ENCODE data around the gene COL5A3. TPM values are rescaled to one million over a fixed set of nuclear protein-coding genes. Genes with fewer than 3 reads are reported as not detected.

Gene COL5A3
- polyA plus RNA-seq, 1 donor (not counting 4 experiments of a cell fraction or from before 2014, with no cell fraction given) = 0.43 TPM

DNA sequence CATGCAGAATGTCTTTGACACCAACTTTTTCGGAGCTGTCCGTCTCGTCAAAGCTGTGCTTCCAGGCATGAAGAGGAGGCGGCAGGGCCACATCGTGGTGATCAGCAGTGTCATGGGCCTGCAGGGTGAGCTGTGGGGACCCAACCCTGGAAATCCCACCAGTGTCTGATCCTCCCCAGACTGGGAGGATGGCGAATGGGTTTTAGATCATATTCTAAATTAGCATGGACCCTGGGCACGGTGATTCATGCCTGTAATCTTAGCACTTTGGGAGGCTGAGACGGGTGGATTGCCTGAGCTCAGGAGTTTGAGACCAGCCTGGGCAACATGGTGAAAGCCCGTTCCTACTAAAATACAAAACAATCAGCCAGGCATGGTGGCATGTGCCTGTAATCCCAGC, 8.5 kb upstream of the COL5A3 start:
- no peak for DNase-seq (ENCODE audit: low read depth, low spot score)
- Histone ChIP-seq H3K9me1 (ENCODE audit: control insufficient read depth, extremely low read depth, insufficient read depth, low read length) (no peaks in the 10 kb centered on the region), H3K79me2 (ENCODE audit: control insufficient read depth, insufficient read depth, low read length) (no peaks in the 10 kb centered on the region), H3K4me1 (ENCODE audit: control insufficient read depth, extremely low read depth, insufficient read depth, low read length) (peaks cover 5% of the 10 kb centered on the region), H3K9me3 (ENCODE audit: control insufficient read depth, low read depth, low read length) (no peaks in the 10 kb centered on the region), H3K4me2 (ENCODE audit: control insufficient read depth, extremely low read depth, insufficient read depth, low read depth, low read length) (no peak overlapping the region), H3K27me3 (ENCODE audit: control insufficient read depth, extremely low read depth, insufficient read depth, low read length) (no peaks in the 10 kb centered on the region), H3K36me3 (ENCODE audit: control insufficient read depth in 2 of 2, extremely low read depth in 1 of 2, insufficient read depth in 2 of 2, low read length in 2 of 2) (no peaks in the 10 kb centered on the region), H4K20me1 (ENCODE audit: control insufficient read depth, extremely low read depth, insufficient read depth, low read length) (no peaks in the 10 kb centered on the region), H3K4me3 (ENCODE audit: control insufficient read depth in 2 of 3, extremely low read depth in 1 of 3, insufficient read depth in 2 of 3, low read depth in 1 of 3, low read length in 3 of 3) (no peak overlapping the region), H3K27ac (ENCODE audit: control insufficient read depth, insufficient read depth, low read length) (no peak overlapping the region), H2AFZ (ENCODE audit: control insufficient read depth, low read length) (no peak overlapping the region), H3K9ac (ENCODE audit: control insufficient read depth, extremely low read depth, insufficient read depth, low read length) (no peak overlapping the region)
- dilution Hi-C loops (cut with MboI; ENCODE audit: extremely low pct_ligation_motif_present, low sequenced_read_pairs) = no loop called here
- FAIRE-seq = no peak
- TF ChIP-seq EZH2 (IDR thresholded peaks at IDR 0.05; ENCODE audit: low read length) = no peak
- TF ChIP-seq, protein P1, sequence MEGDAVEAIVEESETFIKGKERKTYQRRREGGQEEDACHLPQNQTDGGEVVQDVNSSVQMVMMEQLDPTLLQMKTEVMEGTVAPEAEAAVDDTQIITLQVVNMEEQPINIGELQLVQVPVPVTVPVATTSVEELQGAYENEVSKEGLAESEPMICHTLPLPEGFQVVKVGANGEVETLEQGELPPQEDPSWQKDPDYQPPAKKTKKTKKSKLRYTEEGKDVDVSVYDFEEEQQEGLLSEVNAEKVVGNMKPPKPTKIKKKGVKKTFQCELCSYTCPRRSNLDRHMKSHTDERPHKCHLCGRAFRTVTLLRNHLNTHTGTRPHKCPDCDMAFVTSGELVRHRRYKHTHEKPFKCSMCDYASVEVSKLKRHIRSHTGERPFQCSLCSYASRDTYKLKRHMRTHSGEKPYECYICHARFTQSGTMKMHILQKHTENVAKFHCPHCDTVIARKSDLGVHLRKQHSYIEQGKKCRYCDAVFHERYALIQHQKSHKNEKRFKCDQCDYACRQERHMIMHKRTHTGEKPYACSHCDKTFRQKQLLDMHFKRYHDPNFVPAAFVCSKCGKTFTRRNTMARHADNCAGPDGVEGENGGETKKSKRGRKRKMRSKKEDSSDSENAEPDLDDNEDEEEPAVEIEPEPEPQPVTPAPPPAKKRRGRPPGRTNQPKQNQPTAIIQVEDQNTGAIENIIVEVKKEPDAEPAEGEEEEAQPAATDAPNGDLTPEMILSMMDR (optimal IDR thresholded peaks at IDR 0.05 in 1 of 3, IDR thresholded peaks at IDR 0.05 in 1 of 3, conservative IDR thresholded peaks at IDR 0.05 in 1 of 3; ENCODE audit: extremely low read depth in 1 of 3, insufficient read depth in 2 of 3, low read length in 3 of 3) = no peak

DNA sequence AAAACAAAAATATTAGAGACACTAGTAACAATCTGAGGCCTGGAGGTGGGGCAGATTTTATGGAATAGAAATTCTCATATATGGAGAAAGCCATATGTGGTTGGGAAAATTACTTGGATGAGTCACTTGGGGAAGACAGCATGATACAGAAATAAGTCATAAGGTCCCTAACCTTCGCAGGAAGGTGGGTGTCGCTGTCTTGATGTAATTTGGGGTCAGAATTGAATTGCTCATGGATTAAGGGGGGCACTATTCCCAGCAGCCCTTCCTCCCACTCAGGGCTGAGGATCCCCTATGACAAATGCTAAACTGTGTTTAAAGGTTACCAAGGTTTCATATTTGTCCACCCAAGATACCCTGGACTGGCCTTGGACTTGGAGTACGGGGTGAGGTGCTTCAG, 8.0 kb upstream of the COL5A3 start:
- Histone ChIP-seq H3K79me2 (ENCODE audit: control insufficient read depth, insufficient read depth, low read length) (no peaks in the 10 kb centered on the region), H3K4me2 (ENCODE audit: control insufficient read depth, extremely low read depth, insufficient read depth, low read depth, low read length) (no peak overlapping the region), H3K36me3 (ENCODE audit: control insufficient read depth in 2 of 2, extremely low read depth in 1 of 2, insufficient read depth in 2 of 2, low read length in 2 of 2) (no peaks in the 10 kb centered on the region), H2AFZ (ENCODE audit: control insufficient read depth, low read length) (no peak overlapping the region), H3K4me1 (ENCODE audit: control insufficient read depth, extremely low read depth, insufficient read depth, low read length) (peaks cover 5% of the 10 kb centered on the region), H3K4me3 (ENCODE audit: control insufficient read depth in 2 of 3, extremely low read depth in 1 of 3, insufficient read depth in 2 of 3, low read depth in 1 of 3, low read length in 3 of 3) (no peak overlapping the region), H3K27me3 (ENCODE audit: control insufficient read depth, extremely low read depth, insufficient read depth, low read length) (no peaks in the 10 kb centered on the region), H3K9me1 (ENCODE audit: control insufficient read depth, extremely low read depth, insufficient read depth, low read length) (no peaks in the 10 kb centered on the region), H4K20me1 (ENCODE audit: control insufficient read depth, extremely low read depth, insufficient read depth, low read length) (no peaks in the 10 kb centered on the region), H3K9ac (ENCODE audit: control insufficient read depth, extremely low read depth, insufficient read depth, low read length) (no peak overlapping the region), H3K9me3 (ENCODE audit: control insufficient read depth, low read depth, low read length) (no peaks in the 10 kb centered on the region), H3K27ac (ENCODE audit: control insufficient read depth, insufficient read depth, low read length) (no peak overlapping the region)
- DNase-seq (ENCODE audit: low read depth, low spot score) = no peak
- no peak for FAIRE-seq
- TF ChIP-seq EZH2 (IDR thresholded peaks at IDR 0.05; ENCODE audit: low read length) = no peak
- TF ChIP-seq, protein P1 (optimal IDR thresholded peaks at IDR 0.05 in 1 of 3, IDR thresholded peaks at IDR 0.05 in 1 of 3, conservative IDR thresholded peaks at IDR 0.05 in 1 of 3; ENCODE audit: extremely low read depth in 1 of 3, insufficient read depth in 2 of 3, low read length in 3 of 3) = no peak
- dilution Hi-C loops (cut with MboI; ENCODE audit: extremely low pct_ligation_motif_present, low sequenced_read_pairs) = no loop called here
